ENCODE measurements around the gene CELSR1.

- TF ChIP-seq CREB5 (CRISPR knock-in tag; IDR thresholded peaks at IDR 0.05; ENCODE audit: low read depth) (no peak), CSDC2 (CRISPR knock-in tag; IDR thresholded peaks at IDR 0.05) (no peak), BACH2 (CRISPR knock-in tag; IDR thresholded peaks at IDR 0.05; ENCODE audit: borderline replicate concordance) (no peak), ZFP3 (CRISPR knock-in tag; IDR thresholded peaks at IDR 0.05) (no peak), ISL1 (CRISPR knock-in tag; IDR thresholded peaks at IDR 0.05) (no peak), ZNF70 (CRISPR knock-in tag; IDR thresholded peaks at IDR 0.05) (no peak), RARB (CRISPR knock-in tag; IDR thresholded peaks at IDR 0.05) (no peak), ZFP30 (CRISPR knock-in tag; IDR thresholded peaks at IDR 0.05) (no peak), ZNF565 (CRISPR knock-in tag; conservative IDR thresholded peaks at IDR 0.05; ENCODE audit: low read depth) (no peak), ZNF8 (CRISPR knock-in tag; IDR thresholded peaks at IDR 0.05) (no peak), ARNTL (CRISPR knock-in tag; IDR thresholded peaks at IDR 0.05; ENCODE audit: borderline replicate concordance, low read depth) (no peak), OSR1 (CRISPR knock-in tag; IDR thresholded peaks at IDR 0.05) (no peak)
Observed at GRCh38 chr22:46466255-46466676, 71.2 kb downstream of the CELSR1 start.
